Mesenchymal stem cell (in vitro differentiated cells and primary cell): Measurements from ENCODE around the gene FCF1.

ENCODE experiments used
- DNase-seq: peaks from one replicate; pipeline ENCODE4 v3.0.0-alpha.2; 2013
- H2AFZ ChIP-seq: one replicate; pipeline ENCODE4 v1.6.1; 2013; ENCODE audit warnings: low read depth, mild to moderate bottlenecking, control low read depth, inconsistent platforms, low read length, moderate library complexity
- H2AK5ac ChIP-seq: 2 replicates; pipeline ENCODE4 v1.6.1; 2013; ENCODE audit warnings: low read length, moderate library complexity, mild to moderate bottlenecking, inconsistent platforms; ENCODE audit not compliant: severe bottlenecking
- H2BK120ac ChIP-seq: one replicate; pipeline ENCODE4 v1.6.1; 2013; ENCODE audit warnings: low read depth, mild to moderate bottlenecking, inconsistent platforms, low read length, moderate library complexity
- H2BK12ac ChIP-seq, 2 experiments: one replicate each; pipeline ENCODE4 v1.6.1; 2013; ENCODE audit warnings: inconsistent platforms in 2 of 2, low read length in 2 of 2, mild to moderate bottlenecking in 2 of 2, moderate library complexity in 2 of 2, control low read depth in 1 of 2
- H2BK15ac ChIP-seq: one replicate; pipeline ENCODE4 v1.6.1; 2013; ENCODE audit warnings: mild to moderate bottlenecking, low read depth, inconsistent platforms; ENCODE audit not compliant: poor library complexity, severe bottlenecking
- H2BK5ac ChIP-seq: 2 replicates; pipeline ENCODE4 v1.6.1; 2013; ENCODE audit warnings: low read depth, mild to moderate bottlenecking, low read length, control low read depth, inconsistent platforms; ENCODE audit not compliant: poor library complexity, severe bottlenecking
- H3K14ac ChIP-seq, 2 experiments: one replicate each; pipeline ENCODE4 v1.6.1; 2013; ENCODE audit warnings: inconsistent platforms in 2 of 2, low read length in 2 of 2, control low read depth in 1 of 2, mild to moderate bottlenecking in 1 of 2, moderate library complexity in 1 of 2
- H3K18ac ChIP-seq, 2 experiments: one replicate each; pipeline ENCODE4 v1.6.1; 2013; ENCODE audit warnings: inconsistent platforms in 2 of 2, low read length in 2 of 2, control low read depth in 1 of 2, low read depth in 1 of 2, mild to moderate bottlenecking in 1 of 2
- H3K23ac ChIP-seq, 2 experiments: one replicate each; pipeline ENCODE4 v1.6.1; 2013; ENCODE audit warnings: inconsistent platforms in 2 of 2, low read length in 2 of 2, mild to moderate bottlenecking in 2 of 2, moderate library complexity in 2 of 2, control low read depth in 1 of 2
- H3K27ac ChIP-seq: 2 replicates; pipeline ENCODE4 v1.5.1; 2013; ENCODE audit warnings: mild to moderate bottlenecking, moderate library complexity, low read length, control low read depth, inconsistent platforms; ENCODE audit not compliant: poor library complexity, severe bottlenecking
- H3K27me3 ChIP-seq, 2 experiments: 2 replicates each; pipeline versions ENCODE4 v1.6.1 to v1.7.0; 2013; ENCODE audit warnings: low read length in 2 of 2, mild to moderate bottlenecking in 2 of 2, moderate library complexity in 2 of 2, control low read depth in 1 of 2, inconsistent platforms in 1 of 2; ENCODE audit not compliant: control insufficient read depth in 1 of 2, insufficient read depth in 1 of 2
- H3K36me3 ChIP-seq, 2 experiments: 2 replicates each; pipeline versions ENCODE4 v1.6.1 to v1.7.0; 2013; ENCODE audit warnings: low read length in 2 of 2, control low read depth in 1 of 2, inconsistent platforms in 1 of 2, low read depth in 1 of 2, mild to moderate bottlenecking in 1 of 2; ENCODE audit not compliant: insufficient read depth in 2 of 2, control insufficient read depth in 1 of 2
- H3K4ac ChIP-seq, 2 experiments: one replicate each; pipeline ENCODE4 v1.6.1; 2013; ENCODE audit warnings: inconsistent platforms in 2 of 2, low read length in 2 of 2, mild to moderate bottlenecking in 2 of 2, moderate library complexity in 2 of 2, control low read depth in 1 of 2, low read depth in 1 of 2
- H3K4me1 ChIP-seq: 2 replicates; pipeline ENCODE4 v1.6.1; 2013; ENCODE audit warnings: low read depth, low read length, control low read depth; ENCODE audit not compliant: control insufficient read depth, insufficient read depth
- H3K4me2 ChIP-seq: 2 replicates; pipeline ENCODE4 v1.6.1; 2013; ENCODE audit warnings: low read length, mild to moderate bottlenecking, inconsistent platforms; ENCODE audit not compliant: poor library complexity, severe bottlenecking
- H3K4me3 ChIP-seq, 2 experiments: 2 replicates each; pipeline versions ENCODE4 v1.5.1 to v1.7.0; 2013; ENCODE audit warnings: low read length in 2 of 2, mild to moderate bottlenecking in 2 of 2, control low read depth in 1 of 2, low read depth in 1 of 2; ENCODE audit not compliant: insufficient read depth in 1 of 2
- H3K79me1 ChIP-seq: replicated peaks from 2 replicates; pipeline ENCODE4 v1.6.1; 2013; ENCODE audit warnings: mild to moderate bottlenecking, control low read depth, low read length, inconsistent platforms; ENCODE audit not compliant: poor library complexity, severe bottlenecking
- H3K9ac ChIP-seq: 2 replicates; pipeline ENCODE4 v1.7.0; 2013; ENCODE audit warnings: mild to moderate bottlenecking, low read length, moderate library complexity
- H3K9me3 ChIP-seq: 2 replicates; pipeline ENCODE4 v1.7.0; 2013; ENCODE audit warnings: mild to moderate bottlenecking, low read length; ENCODE audit not compliant: control insufficient read depth
- H4K8ac ChIP-seq: one replicate; pipeline ENCODE4 v1.6.1; 2013; ENCODE audit warnings: inconsistent platforms, mild to moderate bottlenecking, low read length, moderate library complexity
- H4K91ac ChIP-seq: one replicate; pipeline ENCODE4 v1.6.1; 2013; ENCODE audit warnings: mild to moderate bottlenecking, low read length, inconsistent platforms
- WGBS: methylation state at CpG from one replicate; pipeline ENCODE4 v1.1.7; 2013; ENCODE audit warnings: mixed read lengths; 5-methylcytosine and 5-hydroxymethylcytosine counted together

FCF1 gene

GRCh38 chr14:74684434-74684833 is 28.5 kb upstream of the FCF1 start:
- WGBS: 99% methylated on average over 12 of the region's 12 CpGs
- H4K8ac ChIP-seq: no peak overlapping the region
- H3K18ac ChIP-seq: no peak overlapping the region

GRCh38 chr14:74685056-74685455 is 27.9 kb upstream of the FCF1 start:
- H3K79me1 ChIP-seq: peaks cover 24% of the 10 kb centered on the region
- H3K9ac ChIP-seq: no peak overlapping the region
- H3K14ac ChIP-seq: no peak overlapping the region
- no peak overlapping the region for H2BK5ac ChIP-seq
- WGBS: over 99% methylated on average over 2 of the region's 2 CpGs
- no peak overlapping the region for H3K23ac ChIP-seq
- H3K4me3 ChIP-seq: no peak overlapping the region
- no peaks in the 10 kb centered on the region for H3K9me3 ChIP-seq
- H2AK5ac ChIP-seq: no peak overlapping the region
- no peak for DNase-seq
- H3K4me1 ChIP-seq: no peaks in the 10 kb centered on the region
- no peaks in the 10 kb centered on the region for H3K27me3 ChIP-seq
- no peak overlapping the region for H4K8ac ChIP-seq
- no peak overlapping the region for H4K91ac ChIP-seq
- no peak overlapping the region for H2BK15ac ChIP-seq
- H2AFZ ChIP-seq: no peak overlapping the region
- H3K36me3 ChIP-seq: peaks cover 21 to 90% of the 10 kb centered on the region in 2 experiments
- H3K4ac ChIP-seq: no peak overlapping the region
- no peak overlapping the region for H3K4me2 ChIP-seq
- no peak overlapping the region for H3K18ac ChIP-seq
- no peak overlapping the region for H2BK12ac ChIP-seq
- no peak overlapping the region for H2BK120ac ChIP-seq
- H3K27ac ChIP-seq: no peak overlapping the region

More at GRCh38 chr14:74684434-74684833, 28.5 kb upstream of the FCF1 start:
- no peak for DNase-seq
- Histone ChIP-seq H3K23ac (no peak overlapping the region), H3K79me1 (peaks cover 22% of the 10 kb centered on the region), H2AFZ (no peak overlapping the region), H3K4me1 (no peaks in the 10 kb centered on the region), H3K4me2 (no peak overlapping the region), H3K27me3 (no peaks in the 10 kb centered on the region), H3K14ac (no peak overlapping the region), H3K9ac (no peak overlapping the region), H3K27ac (no peak overlapping the region), H2BK15ac (no peak overlapping the region), H2AK5ac (no peak overlapping the region), H3K4ac (no peak overlapping the region), H4K91ac (no peak overlapping the region), H3K9me3 (no peaks in the 10 kb centered on the region), H2BK120ac (no peak overlapping the region), H2BK12ac (no peak overlapping the region), H2BK5ac (no peak overlapping the region), H3K36me3 (peaks cover 16 to 86% of the 10 kb centered on the region in 2 experiments), H3K4me3 (no peak overlapping the region)

- peaks cover 26% of the 10 kb centered on the region for H3K79me1 ChIP-seq
- no peaks in the 10 kb centered on the region for H3K9me3 ChIP-seq
- H3K4ac ChIP-seq: no peak overlapping the region
- H3K27ac ChIP-seq: no peak overlapping the region
- no peak overlapping the region for H3K14ac ChIP-seq
- H2BK12ac ChIP-seq: no peak overlapping the region
- H3K36me3 ChIP-seq: peaks cover 21 to 89% of the 10 kb centered on the region in 2 experiments
- no peak overlapping the region for H2BK120ac ChIP-seq
- no peak overlapping the region for H3K23ac ChIP-seq
- H2BK5ac ChIP-seq: no peak overlapping the region
- no peak overlapping the region for H4K8ac ChIP-seq
- no peaks in the 10 kb centered on the region for H3K27me3 ChIP-seq
- WGBS: 97% methylated on average over 3 of the region's 3 CpGs
- H2AFZ ChIP-seq: no peak overlapping the region
- H2AK5ac ChIP-seq: no peak overlapping the region
- H3K18ac ChIP-seq: no peak overlapping the region
- H2BK15ac ChIP-seq: no peak overlapping the region
- no peak overlapping the region for H3K9ac ChIP-seq
- H3K4me1 ChIP-seq: no peaks in the 10 kb centered on the region
- H3K4me3 ChIP-seq: no peak overlapping the region
- H4K91ac ChIP-seq: no peak overlapping the region
- H3K4me2 ChIP-seq: no peak overlapping the region
- DNase-seq: no peak
Observed at GRCh38 chr14:74685921-74686678, 26.8 kb upstream of the FCF1 start.

GRCh38 chr14:74691456-74691855 is 21.5 kb upstream of the FCF1 start:
- WGBS: 100% methylated on average over 1 of the region's 2 CpGs

More at GRCh38 chr14:74691456-74691855, 21.5 kb upstream of the FCF1 start:
- Histone ChIP-seq H3K9ac (no peak overlapping the region), H4K8ac (no peak overlapping the region), H3K36me3 (peaks cover 11 to 48% of the 10 kb centered on the region in 2 experiments), H3K4me2 (no peak overlapping the region), H3K4ac (no peak overlapping the region), H3K4me3 (no peak overlapping the region), H4K91ac (no peak overlapping the region), H3K27ac (no peak overlapping the region), H3K27me3 (no peaks in the 10 kb centered on the region), H2BK5ac (no peak overlapping the region), H3K79me1 (peaks cover 28% of the 10 kb centered on the region), H2BK120ac (no peak overlapping the region), H3K18ac (no peak overlapping the region), H2BK12ac (no peak overlapping the region), H3K9me3 (no peaks in the 10 kb centered on the region), H2BK15ac (no peak overlapping the region), H2AK5ac (no peak overlapping the region), H2AFZ (no peak overlapping the region), H3K23ac (no peak overlapping the region), H3K4me1 (no peaks in the 10 kb centered on the region), H3K14ac (no peak overlapping the region)
- DNase-seq: no peak
